NCI-H2196 treated with DMSO at 0.1 percent for 48 hours (cell line): ENCODE results near the gene GRSF1.
"Not testable (repeated sequence)": the region's sequence is repeated elsewhere in the genome, so short reads cannot be mapped to it uniquely, and the experiment has no call there.

ENCODE experiments used
- DNase-seq: peaks from one replicate; lab custom pipeline; 2025; ENCODE audit not compliant: unreplicated experiment; lab: John Stamatoyannopoulos, UW

Gene GRSF1

GRCh38 chr4:70836081-70836480 lies 3.6 kb downstream of the GRSF1 start:
- no peak for DNase-seq

DNA sequence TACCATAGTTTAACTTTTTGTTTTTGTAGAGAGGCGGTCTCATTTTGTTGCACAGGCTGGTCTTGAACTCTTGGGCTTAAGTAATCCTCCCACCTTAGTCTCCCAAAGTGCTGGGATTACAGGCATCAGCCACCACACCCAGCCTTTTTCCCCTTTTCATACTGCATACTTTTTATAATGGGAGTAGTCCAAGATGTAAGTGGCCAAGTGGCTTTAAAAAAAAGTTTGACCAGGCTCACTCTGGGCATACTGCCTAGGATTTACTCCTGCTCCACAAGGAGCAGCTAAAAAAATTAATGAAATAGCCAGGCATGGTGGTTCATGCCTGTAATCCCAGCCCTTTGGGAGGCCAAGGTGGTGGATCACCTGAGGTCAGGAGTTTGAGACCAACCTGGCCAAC lies 6.0 kb downstream of the GRSF1 start:
- no peak for DNase-seq

DNA sequence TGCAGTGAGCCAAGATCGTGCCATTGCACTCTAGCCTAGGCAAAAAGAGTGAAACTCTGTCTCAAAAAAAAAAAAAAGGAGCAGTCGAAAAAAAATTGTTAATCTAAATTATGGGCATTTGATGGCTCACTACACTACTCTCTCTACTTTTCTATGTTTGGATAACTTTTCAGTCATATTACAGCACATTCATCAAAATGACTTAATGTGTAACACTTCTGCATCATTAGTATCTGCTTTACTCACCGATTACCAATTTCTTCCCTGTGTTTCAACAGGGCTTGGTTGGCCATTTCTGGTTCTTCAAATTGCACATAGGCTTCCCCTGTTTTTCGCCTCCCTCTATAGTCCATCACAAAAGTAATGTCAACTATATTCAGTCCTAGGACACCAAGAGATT lies 8.4 kb downstream of the GRSF1 start:
- no peak for DNase-seq

DNA sequence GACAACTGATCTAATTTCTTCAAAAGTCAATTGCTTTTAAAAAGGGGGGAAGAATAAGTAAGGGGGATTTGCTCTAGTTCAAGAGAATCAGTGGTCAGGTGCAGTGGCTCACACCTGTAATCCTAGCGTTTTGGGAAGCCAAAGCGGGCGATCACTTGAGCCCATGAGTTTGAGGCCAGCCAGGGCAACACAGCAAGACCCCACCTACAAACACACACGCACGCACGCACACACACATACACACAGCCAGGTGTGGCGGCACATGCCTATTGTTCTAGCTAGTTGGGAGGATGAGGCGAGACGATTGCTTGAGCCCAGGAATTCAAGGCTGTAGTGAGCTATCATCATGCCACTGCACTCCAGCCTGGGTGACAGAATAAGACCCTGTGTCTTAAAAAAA lies 9.6 kb downstream of the GRSF1 start:
- DNase-seq: no peak

DNA sequence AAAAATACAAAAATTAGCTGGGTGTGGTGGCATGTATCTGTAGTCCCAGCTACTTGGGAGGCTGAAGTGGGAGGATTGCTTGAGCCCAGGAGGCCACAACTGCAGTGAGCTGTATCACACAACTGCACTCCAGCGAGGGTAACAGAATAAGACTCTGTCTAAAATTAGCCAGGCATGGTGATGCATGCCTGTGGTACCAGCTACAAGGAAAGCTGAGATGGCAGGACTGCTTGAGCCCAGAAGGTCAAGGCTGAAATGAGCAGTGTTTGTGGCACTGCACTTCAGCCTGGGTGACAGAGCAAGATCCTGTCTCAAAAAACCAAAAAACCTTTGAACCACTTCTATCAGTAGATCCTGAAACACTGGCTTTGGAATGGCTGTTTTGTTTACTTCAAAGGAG lies 10.2 kb downstream of the GRSF1 start:
- DNase-seq: no peak

- DNase-seq: no peak
Measured at GRCh38 chr4:70829015-70829414, 10.7 kb downstream of the GRSF1 start.

DNA sequence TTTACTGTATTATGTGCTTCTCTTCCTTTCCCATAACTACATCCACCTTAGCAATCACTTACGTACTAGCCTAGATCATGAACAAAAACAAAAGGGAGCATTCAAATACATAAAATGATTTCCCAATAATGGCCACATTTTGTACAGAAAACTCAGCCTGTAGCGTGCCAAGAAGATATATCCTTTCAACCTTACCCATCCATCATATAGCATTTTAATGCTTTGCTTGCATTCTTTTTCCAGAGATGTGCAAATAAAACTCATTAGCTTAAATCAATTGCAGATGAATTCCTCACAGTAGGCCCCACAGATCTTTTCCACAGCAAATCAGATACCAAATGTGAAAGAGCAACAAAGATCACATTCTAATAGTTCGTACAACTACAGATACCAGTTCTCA lies 20.8 kb downstream of the GRSF1 start:
- no peak for DNase-seq

DNA sequence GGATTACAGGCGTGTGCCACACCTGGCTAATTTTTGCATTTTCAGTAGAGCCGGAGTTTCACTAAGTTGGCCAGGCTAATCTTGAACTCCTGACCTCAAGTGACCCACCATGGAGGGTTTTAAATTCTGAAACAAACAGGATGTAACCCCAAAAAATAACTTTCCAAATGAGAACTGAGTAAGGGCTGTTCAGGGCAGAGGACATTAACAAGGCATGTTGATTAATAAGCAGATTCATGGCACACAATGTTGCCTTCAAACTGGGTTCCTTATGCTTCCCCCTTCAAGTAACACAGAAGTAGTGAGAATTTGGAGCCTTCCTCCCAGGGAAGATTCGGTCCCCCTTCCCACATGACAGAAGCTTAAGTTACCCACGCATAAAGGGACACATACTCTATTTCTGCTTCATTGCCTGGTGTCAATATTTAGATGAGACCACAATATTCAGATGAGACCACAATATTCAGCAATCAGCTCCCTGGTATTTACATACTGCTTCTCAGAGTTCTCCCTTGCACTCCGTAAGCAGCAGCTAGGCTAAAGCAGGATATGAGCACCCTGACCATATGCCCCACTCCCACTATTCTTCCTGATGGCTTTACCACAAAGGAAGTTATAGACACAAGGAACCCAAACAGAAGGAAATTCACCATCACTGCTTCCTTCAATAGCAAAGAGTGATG lies 21.4 kb downstream of the GRSF1 start:
- DNase-seq: no peak

DNA sequence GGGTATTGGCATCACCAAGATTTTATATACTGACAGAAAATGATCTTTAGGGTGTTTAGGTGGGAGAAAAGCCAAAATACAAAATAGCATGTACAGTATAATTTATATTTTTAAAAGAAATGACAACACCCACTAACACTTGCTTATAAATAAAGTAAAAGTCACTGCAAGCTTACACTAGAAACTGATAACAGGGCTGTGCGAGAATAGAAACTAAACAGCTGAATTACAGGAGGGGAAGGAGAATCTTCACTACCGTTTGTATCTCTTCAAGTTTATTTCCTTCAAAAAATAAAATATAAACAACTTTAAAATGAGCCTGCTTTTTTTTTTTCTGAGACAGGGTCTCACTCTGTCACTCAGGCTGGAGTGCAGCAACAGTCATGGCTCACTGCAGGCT lies 22.8 kb downstream of the GRSF1 start:
- DNase-seq: no peak

DNA sequence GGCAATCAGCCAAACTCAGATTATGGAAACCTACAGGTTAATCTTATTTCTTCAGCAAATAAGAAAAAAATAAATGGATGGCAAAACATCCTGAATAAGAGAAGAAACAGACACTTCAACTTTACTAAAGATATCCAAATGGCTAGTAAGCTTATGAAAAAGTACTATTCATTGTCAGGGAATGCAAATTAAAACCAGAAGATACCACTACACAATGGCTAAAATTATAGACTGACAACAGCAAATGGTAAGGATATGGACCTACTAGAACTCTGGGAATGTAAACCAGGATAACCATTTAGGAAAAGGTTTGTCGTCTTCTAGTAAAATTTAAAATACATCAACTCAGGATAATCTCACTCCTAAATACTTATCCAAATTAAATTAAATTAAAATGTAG lies 24.3 kb downstream of the GRSF1 start:
- no peak for DNase-seq

GRCh38 chr4:70808151-70808550 lies 31.5 kb downstream of the GRSF1 start:
- DNase-seq: no peak

DNA sequence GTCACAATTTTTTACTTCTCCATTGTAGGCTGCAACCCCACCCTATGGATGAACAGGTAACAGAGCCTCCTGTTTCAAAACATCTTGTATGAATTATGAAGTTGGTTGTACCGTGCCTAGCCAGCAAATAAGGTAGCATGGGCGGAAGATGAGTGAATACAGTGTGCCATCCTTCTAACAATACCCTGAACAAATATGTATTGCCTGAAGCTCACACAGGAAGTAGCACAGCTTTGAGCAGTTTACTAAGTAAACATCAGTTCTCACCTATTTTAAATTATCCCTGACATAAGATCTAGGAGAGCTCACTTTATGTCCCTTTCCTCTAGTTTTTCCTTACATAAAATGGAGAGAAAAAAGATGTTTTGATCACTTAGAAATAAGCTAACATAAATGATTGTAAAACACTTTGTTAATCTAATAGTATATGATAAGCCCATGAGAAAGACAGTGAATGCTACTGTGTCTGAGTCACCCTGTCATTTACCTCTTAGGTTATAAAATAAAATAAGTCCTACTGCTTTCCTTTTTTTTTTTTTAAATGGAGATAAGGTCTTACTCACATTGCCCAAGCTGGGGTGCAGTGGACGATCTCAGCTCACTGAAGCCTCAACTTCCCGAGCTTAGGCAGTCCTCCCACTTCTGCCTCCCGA lies 36.6 kb downstream of the GRSF1 start:
- no peak for DNase-seq

DNA sequence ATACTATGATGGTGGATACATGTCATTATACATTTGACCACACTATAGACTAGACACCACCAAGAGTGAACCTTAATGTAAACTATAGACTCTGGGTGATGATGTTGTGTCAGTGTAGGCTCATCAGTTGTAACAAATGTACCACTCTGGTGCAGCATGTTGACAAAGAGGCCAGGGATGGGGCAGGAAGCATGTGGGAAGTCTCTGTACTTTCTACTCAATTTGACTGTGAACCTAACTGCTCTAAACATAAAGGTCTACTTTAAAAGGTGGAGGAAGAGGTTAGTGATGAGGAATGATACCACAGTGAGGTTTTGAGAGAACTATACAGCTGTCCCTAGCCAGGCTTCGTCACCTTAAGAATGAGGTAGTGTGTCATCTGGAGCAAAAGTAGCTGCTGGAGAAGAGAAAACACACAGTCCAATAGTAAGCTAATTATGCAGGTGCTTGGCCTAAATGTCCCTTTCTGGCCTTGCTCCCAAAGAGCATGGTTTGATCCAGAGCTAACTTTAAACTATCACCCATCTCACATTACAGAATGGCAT lies 38.4 kb downstream of the GRSF1 start:
- no peak for DNase-seq

GRCh38 chr4:70793626-70794025 lies 46.1 kb downstream of the GRSF1 start:
- DNase-seq: no peak

- DNase-seq: no peak
Measured at GRCh38 chr4:70788733-70789132, 51.0 kb downstream of the GRSF1 start.

DNA sequence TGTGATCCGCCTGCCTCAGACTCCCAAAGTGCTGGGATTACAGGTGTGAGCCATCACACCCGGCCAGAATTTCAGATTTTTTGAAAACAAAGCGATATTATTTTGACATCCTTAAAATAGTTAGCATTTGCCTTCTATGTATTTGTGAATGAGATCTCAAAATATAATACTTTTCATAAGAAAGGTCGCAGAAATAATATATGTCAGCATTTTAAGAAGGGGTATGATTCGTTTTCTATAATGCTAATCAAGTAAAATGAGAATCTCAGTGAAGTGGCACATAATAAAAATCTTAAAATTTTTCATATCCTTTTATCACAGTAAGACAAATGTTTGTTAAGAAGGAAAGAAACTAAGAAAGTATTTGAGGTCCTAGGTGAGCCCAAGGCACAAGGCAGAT lies 52.2 kb downstream of the GRSF1 start:
- no peak for DNase-seq

DNA sequence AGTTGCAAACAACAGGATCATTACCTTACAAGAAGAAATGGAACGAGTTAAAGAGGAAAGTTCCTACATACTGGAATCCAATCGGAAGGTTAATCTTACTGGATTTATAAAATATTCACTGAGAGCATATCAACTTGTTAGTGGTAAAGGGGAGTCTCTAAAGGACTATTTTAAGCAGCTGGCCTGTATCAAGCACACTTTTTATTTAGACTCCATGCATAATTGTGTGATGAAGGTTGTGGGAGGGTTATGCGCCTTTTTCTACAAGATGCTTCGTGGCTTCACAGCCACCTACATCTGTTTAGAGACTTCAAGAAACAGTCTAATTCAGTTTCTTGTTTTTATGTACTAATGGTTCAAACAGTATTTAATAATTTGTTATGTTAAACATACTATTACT lies 56.6 kb downstream of the GRSF1 start:
- no peak for DNase-seq

DNA sequence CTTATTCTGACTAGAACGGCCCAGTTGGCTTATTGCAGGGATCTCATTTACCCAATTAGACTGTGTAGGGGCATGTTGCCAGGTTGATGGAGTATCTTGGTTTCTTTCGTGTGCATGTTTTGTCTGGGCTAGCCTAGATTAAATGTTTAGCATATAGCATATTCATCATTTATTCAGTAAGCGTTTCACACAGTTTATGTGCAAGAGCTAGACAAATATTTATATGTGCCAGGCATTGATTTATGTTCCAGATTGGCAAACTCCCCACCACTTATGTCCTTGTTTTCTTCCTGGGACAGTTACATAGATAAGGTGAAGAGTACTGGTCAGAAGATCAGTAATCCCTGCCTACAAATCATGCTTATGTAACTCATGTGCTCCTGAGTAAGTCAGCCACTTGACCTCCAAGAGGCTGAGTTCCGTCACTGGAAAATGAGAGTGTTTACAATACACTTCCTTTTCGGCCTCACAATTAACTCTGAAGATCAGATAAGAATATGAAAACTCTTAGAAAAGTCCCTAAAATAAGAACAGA lies 60.7 kb downstream of the GRSF1 start:
- peak; percentile 11 for DNase-seq

- DNase-seq: no peak
Measured at GRCh38 chr4:70772929-70773555, 66.6 kb downstream of the GRSF1 start.

GRCh38 chr4:70769396-70769795 lies 70.3 kb downstream of the GRSF1 start:
- DNase-seq: not testable (repeated sequence)

DNA sequence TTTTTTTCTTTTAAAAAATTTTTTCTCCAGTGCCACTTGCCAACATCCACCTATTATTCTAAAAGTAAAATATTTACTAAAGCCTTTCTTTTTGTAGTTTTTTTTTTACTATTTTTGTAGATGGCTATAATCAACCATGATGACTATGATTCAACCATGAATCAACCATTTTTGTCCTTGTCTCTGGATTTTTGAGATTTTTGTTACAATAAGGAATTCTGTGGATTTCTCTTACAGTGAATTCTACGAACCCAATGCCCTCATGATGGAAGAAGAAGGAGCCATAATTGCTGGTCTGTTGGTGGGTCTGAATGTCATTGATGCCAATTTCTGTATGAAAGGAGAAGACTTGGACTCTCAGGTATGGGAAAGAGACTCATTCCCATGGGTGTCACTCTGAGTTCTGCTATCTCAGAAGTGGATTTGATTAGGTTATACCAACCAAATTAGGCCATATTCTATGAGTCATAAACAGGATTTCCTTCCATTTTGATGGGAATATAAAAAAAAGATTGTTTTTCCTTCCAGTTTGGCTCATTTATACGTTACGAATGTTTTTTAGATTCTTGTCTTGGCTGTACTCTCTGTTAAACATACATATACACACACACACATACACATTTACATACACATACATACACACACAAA lies 71.3 kb downstream of the GRSF1 start:
- no peak for DNase-seq
